Stimulated activated CD8-positive, alpha-beta memory T cell treated with anti-CD3 and anti-CD28 coated beads, Interleukin-12 subunit alpha, Interleukin-12 subunit beta, amount 100 ng/mL, for 24 hours (primary cell): ENCODE data around the gene AMOT.
A peak's percentile ranks its signal among the peaks of the same experiment; 100 is the strongest.

Source experiments
- DNase-seq: peaks from one replicate; pipeline ENCODE4 v3.0.0-alpha.2; 2020; ENCODE audit errors: extremely low read depth

The AMOT gene

GRCh38 chrX:112841114-112841819 lies 636 bp upstream of the AMOT start:
- peak; percentile 30 for DNase-seq

- no peak for DNase-seq
Observed at GRCh38 chrX:112839856-112840255, 775 bp downstream of the AMOT start.

- DNase-seq: no peak
Observed at GRCh38 chrX:112837531-112837930, 3.1 kb downstream of the AMOT start.

GRCh38 chrX:112835019-112835418 lies 5.6 kb downstream of the AMOT start:
- no peak for DNase-seq

GRCh38 chrX:112834031-112834845 lies 6.4 kb downstream of the AMOT start:
- DNase-seq: no peak

- no peak for DNase-seq
Observed at GRCh38 chrX:112832481-112833095, 8.0 kb downstream of the AMOT start.

- no peak for DNase-seq
Observed at GRCh38 chrX:112830540-112830939, 10.1 kb downstream of the AMOT start.

GRCh38 chrX:112827292-112827903 lies 13.2 kb downstream of the AMOT start:
- DNase-seq: no peak

GRCh38 chrX:112826023-112826422 lies 14.6 kb downstream of the AMOT start:
- no peak for DNase-seq

GRCh38 chrX:112822892-112823291 lies 17.7 kb downstream of the AMOT start:
- DNase-seq: no peak

GRCh38 chrX:112820364-112821268 lies 20.0 kb downstream of the AMOT start:
- DNase-seq: no peak

- no peak for DNase-seq
Observed at GRCh38 chrX:112819813-112820212, 20.8 kb downstream of the AMOT start.

- no peak for DNase-seq
Observed at GRCh38 chrX:112819008-112819640, 21.5 kb downstream of the AMOT start.

GRCh38 chrX:112818114-112819007 lies 22.3 kb downstream of the AMOT start:
- DNase-seq: no peak

GRCh38 chrX:112816908-112817307 lies 23.7 kb downstream of the AMOT start:
- DNase-seq: no peak

- DNase-seq: no peak
Observed at GRCh38 chrX:112814496-112814895, 26.1 kb downstream of the AMOT start.

GRCh38 chrX:112812741-112813140 lies 27.9 kb downstream of the AMOT start:
- DNase-seq: no peak

GRCh38 chrX:112808651-112809195 lies 31.9 kb downstream of the AMOT start:
- no peak for DNase-seq

- DNase-seq: no peak
Observed at GRCh38 chrX:112808007-112808406, 32.6 kb downstream of the AMOT start.
